Cardiac muscle cell (in vitro differentiated cells and primary cell): ENCODE results near the gene FAM53B. TPM values are rescaled to one million over a fixed set of nuclear protein-coding genes. Genes with fewer than 3 reads are reported as not detected.

Source experiments
- DNase-seq, 2 donors: peaks; one replicate each; pipeline versions ENCODE4 v3.0.0 to v3.0.0-alpha.2; 2010 to 2017; ENCODE audit warnings: low read depth in 1 of 2, low spot score in 1 of 2
- H3K27ac ChIP-seq: fragments of 200-600 bp; sonication (generic); 2 replicates; pipeline ENCODE4 v1.5.1; 2016
- H3K27me3 ChIP-seq: fragments of 200-600 bp; sonication (generic); 2 replicates; pipeline ENCODE4 v1.6.0; 2016; ENCODE audit warnings: control low read depth
- H3K36me3 ChIP-seq: fragments of 200-600 bp; sonication (generic); 2 replicates; pipeline ENCODE4 v1.5.1; 2016; ENCODE audit warnings: control low read depth
- H3K4me1 ChIP-seq: fragments of 200-600 bp; sonication (generic); 2 replicates; pipeline ENCODE4 v1.8.1; 2017; ENCODE audit warnings: low read depth, mild to moderate bottlenecking, mixed run types
- H3K4me3 ChIP-seq: fragments of 200-600 bp; sonication (generic); 2 replicates; pipeline ENCODE4 v1.5.1; 2016; ENCODE audit warnings: mild to moderate bottlenecking
- H3K9me3 ChIP-seq: fragments of 200-600 bp; sonication (generic); 2 replicates; pipeline ENCODE4 v1.5.1; 2017; ENCODE audit warnings: low read depth, mild to moderate bottlenecking, control low read depth
- CTCF ChIP-seq: IDR thresholded peaks from 2 replicates; pipeline ENCODE4 v1.5.1; 2012; ENCODE audit warnings: low read depth, mild to moderate bottlenecking, low read length
- polyA plus RNA-seq: library from polyadenylated mRNA; unstranded; fragments of >200 nt; fragmentation: Nextera tagmentation; extraction: Ambion mirVana; gene quantifications from 2 replicates; pipeline ENCODE4 v1.2.1, GENCODE V29; 2016
- total RNA-seq: library from RNA; depleted of rRNA; stranded (reverse); fragments of >200 nt; gene quantifications from 2 replicates; pipeline ENCODE4 v1.2.3, GENCODE V29; 2016

FAM53B gene
- total and polyA plus RNA-seq, 2 experiments from 2014 or later = 10.2 to 34.8 TPM

GRCh38 chr10:124593431-124593985, 150.7 kb downstream of the FAM53B start:
- H3K4me1 ChIP-seq = peaks cover 13% of the 10 kb centered on the region
- no peak for DNase-seq
- TF ChIP-seq CTCF = no peak

GRCh38 chr10:124592736-124593430, 151.3 kb downstream of the FAM53B start:
- H3K4me3 ChIP-seq = no peak overlapping the region
- H3K4me1 ChIP-seq = peaks cover 18% of the 10 kb centered on the region
- DNase-seq = no peak
- no peaks in the 10 kb centered on the region for H3K9me3 ChIP-seq
- no peaks in the 10 kb centered on the region for H3K27me3 ChIP-seq
- no peak for TF ChIP-seq CTCF
- no peak overlapping the region for H3K27ac ChIP-seq
- no peaks in the 10 kb centered on the region for H3K36me3 ChIP-seq

More at GRCh38 chr10:124593431-124593985, 150.7 kb downstream of the FAM53B start:
- Histone ChIP-seq H3K27me3 (no peaks in the 10 kb centered on the region), H3K9me3 (no peaks in the 10 kb centered on the region), H3K4me3 (no peak overlapping the region), H3K36me3 (no peaks in the 10 kb centered on the region), H3K27ac (no peak overlapping the region)

- no peak for TF ChIP-seq CTCF
- no peak for DNase-seq
These were observed 152.1 kb downstream of the FAM53B start for GRCh38 chr10:124592101-124592500.

GRCh38 chr10:124591123-124591495, 153.1 kb downstream of the FAM53B start:
- no peaks in the 10 kb centered on the region for H3K27me3 ChIP-seq
- no peak overlapping the region for H3K4me3 ChIP-seq
- H3K9me3 ChIP-seq = no peaks in the 10 kb centered on the region
- TF ChIP-seq CTCF = no peak
- no peak overlapping the region for H3K27ac ChIP-seq
- DNase-seq = no peak
- peaks cover 18% of the 10 kb centered on the region for H3K4me1 ChIP-seq
- no peaks in the 10 kb centered on the region for H3K36me3 ChIP-seq

More at GRCh38 chr10:124592101-124592500, 152.1 kb downstream of the FAM53B start:
- peaks cover 18% of the 10 kb centered on the region for H3K4me1 ChIP-seq
- H3K27me3 ChIP-seq = no peaks in the 10 kb centered on the region
- H3K27ac ChIP-seq = no peak overlapping the region
- no peaks in the 10 kb centered on the region for H3K9me3 ChIP-seq
- H3K4me3 ChIP-seq = no peak overlapping the region
- H3K36me3 ChIP-seq = no peaks in the 10 kb centered on the region

GRCh38 chr10:124590216-124591122, 153.7 kb downstream of the FAM53B start:
- DNase-seq = no peak
- Histone ChIP-seq H3K4me1 (peaks cover 18% of the 10 kb centered on the region), H3K27ac (no peak overlapping the region), H3K27me3 (no peaks in the 10 kb centered on the region), H3K9me3 (no peaks in the 10 kb centered on the region), H3K36me3 (no peaks in the 10 kb centered on the region), H3K4me3 (no peak overlapping the region)
- no peak for TF ChIP-seq CTCF
